ENCODE results near the gene PVR. TPM values are rescaled to one million over a fixed set of nuclear protein-coding genes. Genes with fewer than 3 reads are reported as not detected.

PVR gene
- total and polyA plus RNA-seq, 10 of the 15 experiments (the other 5 are each of a cell fraction or from before 2014, with no cell fraction given): 0.07 to 4.0 (median 1.9) TPM

DNA sequence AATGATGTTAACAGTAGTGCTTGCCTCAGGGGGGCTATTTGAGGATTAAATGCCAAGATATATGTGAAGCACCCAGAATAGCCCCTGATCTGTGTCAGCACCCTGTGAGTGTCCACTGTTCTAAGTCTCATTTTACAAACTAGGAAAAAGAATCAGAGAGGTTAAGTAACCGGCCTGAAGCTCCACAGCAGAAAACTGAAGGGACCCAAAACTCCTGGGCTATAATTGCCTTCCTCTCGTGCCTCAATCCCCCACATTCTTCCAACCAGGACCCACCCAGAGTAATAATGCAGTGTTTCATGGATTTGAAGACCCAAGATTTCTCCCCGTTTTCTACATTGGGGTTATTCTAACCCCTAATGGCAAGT is 2.3 kb downstream of the PVR start (continued):
- TF ChIP-seq, protein P1, sequence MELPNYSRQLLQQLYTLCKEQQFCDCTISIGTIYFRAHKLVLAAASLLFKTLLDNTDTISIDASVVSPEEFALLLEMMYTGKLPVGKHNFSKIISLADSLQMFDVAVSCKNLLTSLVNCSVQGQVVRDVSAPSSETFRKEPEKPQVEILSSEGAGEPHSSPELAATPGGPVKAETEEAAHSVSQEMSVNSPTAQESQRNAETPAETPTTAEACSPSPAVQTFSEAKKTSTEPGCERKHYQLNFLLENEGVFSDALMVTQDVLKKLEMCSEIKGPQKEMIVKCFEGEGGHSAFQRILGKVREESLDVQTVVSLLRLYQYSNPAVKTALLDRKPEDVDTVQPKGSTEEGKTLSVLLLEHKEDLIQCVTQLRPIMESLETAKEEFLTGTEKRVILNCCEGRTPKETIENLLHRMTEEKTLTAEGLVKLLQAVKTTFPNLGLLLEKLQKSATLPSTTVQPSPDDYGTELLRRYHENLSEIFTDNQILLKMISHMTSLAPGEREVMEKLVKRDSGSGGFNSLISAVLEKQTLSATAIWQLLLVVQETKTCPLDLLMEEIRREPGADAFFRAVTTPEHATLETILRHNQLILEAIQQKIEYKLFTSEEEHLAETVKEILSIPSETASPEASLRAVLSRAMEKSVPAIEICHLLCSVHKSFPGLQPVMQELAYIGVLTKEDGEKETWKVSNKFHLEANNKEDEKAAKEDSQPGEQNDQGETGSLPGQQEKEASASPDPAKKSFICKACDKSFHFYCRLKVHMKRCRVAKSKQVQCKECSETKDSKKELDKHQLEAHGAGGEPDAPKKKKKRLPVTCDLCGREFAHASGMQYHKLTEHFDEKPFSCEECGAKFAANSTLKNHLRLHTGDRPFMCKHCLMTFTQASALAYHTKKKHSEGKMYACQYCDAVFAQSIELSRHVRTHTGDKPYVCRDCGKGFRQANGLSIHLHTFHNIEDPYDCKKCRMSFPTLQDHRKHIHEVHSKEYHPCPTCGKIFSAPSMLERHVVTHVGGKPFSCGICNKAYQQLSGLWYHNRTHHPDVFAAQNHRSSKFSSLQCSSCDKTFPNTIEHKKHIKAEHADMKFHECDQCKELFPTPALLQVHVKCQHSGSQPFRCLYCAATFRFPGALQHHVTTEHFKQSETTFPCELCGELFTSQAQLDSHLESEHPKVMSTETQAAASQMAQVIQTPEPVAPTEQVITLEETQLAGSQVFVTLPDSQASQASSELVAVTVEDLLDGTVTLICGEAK (IDR thresholded peaks at IDR 0.05; ENCODE audit: borderline replicate concordance): no peak
- TF ChIP-seq ZSCAN29 (IDR thresholded peaks at IDR 0.05) (no peak), CHD4 (IDR thresholded peaks at IDR 0.05) (no peak)

- no peak for FAIRE-seq
- CTCF ChIA-PET: no interaction called here
- 71% methylated on average over 31 of the region's 31 CpGs for WGBS (ENCODE audit: insufficient coverage, insufficient replicate concordance, low lambda C conversion rate, missing lambda C conversion rate)
- TF ChIP-seq BACH1 (IDR thresholded peaks at IDR 0.05; ENCODE audit: borderline replicate concordance) (no peak), HDAC6 (IDR thresholded peaks at IDR 0.05; ENCODE audit: unreplicated experiment) (no peak), REST (IDR thresholded peaks at IDR 0.05; ENCODE audit: low read depth, low read length) (no peak), SUPT20H (IDR thresholded peaks at IDR 0.05; ENCODE audit: borderline replicate concordance, control insufficient read depth, low read depth, low read length) (no peak), CHD1 (IDR thresholded peaks at IDR 0.05; ENCODE audit: low read depth, low read length) (no peak), SPI1 (IDR thresholded peaks at IDR 0.05; ENCODE audit: borderline replicate concordance, insufficient read depth, low read depth, low read length) (no peak), TCF7 (IDR thresholded peaks at IDR 0.05; ENCODE audit: borderline replicate concordance) (no peak), USF1 (IDR thresholded peaks at IDR 0.05; ENCODE audit: borderline replicate concordance, extremely low read length, insufficient read depth, low read depth, low read length) (no peak)
- TF ChIP-seq, protein P2, sequence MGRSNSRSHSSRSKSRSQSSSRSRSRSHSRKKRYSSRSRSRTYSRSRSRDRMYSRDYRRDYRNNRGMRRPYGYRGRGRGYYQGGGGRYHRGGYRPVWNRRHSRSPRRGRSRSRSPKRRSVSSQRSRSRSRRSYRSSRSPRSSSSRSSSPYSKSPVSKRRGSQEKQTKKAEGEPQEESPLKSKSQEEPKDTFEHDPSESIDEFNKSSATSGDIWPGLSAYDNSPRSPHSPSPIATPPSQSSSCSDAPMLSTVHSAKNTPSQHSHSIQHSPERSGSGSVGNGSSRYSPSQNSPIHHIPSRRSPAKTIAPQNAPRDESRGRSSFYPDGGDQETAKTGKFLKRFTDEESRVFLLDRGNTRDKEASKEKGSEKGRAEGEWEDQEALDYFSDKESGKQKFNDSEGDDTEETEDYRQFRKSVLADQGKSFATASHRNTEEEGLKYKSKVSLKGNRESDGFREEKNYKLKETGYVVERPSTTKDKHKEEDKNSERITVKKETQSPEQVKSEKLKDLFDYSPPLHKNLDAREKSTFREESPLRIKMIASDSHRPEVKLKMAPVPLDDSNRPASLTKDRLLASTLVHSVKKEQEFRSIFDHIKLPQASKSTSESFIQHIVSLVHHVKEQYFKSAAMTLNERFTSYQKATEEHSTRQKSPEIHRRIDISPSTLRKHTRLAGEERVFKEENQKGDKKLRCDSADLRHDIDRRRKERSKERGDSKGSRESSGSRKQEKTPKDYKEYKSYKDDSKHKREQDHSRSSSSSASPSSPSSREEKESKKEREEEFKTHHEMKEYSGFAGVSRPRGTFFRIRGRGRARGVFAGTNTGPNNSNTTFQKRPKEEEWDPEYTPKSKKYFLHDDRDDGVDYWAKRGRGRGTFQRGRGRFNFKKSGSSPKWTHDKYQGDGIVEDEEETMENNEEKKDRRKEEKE (IDR thresholded peaks at IDR 0.05): no peak
These were observed 3.4 kb downstream of the PVR start for GRCh38 chr19:44647144-44647543.

More at GRCh38 chr19:44647144-44647543, 3.4 kb downstream of the PVR start:
- Histone ChIP-seq H3K4me1 (ENCODE audit: control insufficient read depth, insufficient read depth, low read length) (no peaks in the 10 kb centered on the region), H4K20me1 (ENCODE audit: control insufficient read depth, insufficient read depth) (no peaks in the 10 kb centered on the region), H2AFZ (ENCODE audit: control insufficient read depth, low read depth, low read length) (no peak overlapping the region), H3K9ac (ENCODE audit: control insufficient read depth, insufficient read depth, low read length) (no peak overlapping the region), H3K4me2 (ENCODE audit: control insufficient read depth, insufficient read depth) (no peak overlapping the region), H3K4me3 (no peak overlapping the region), H3K27me3 (replicated peaks in 1 of 2; ENCODE audit: control insufficient read depth in 2 of 2, insufficient read depth in 2 of 2, low read length in 1 of 2) (peaks cover 0 to 2% of the 10 kb centered on the region in 2 experiments; a peak in 1 of 4 replicates), H3K36me3 (ENCODE audit: control insufficient read depth in 2 of 2, insufficient read depth in 2 of 2, low read length in 1 of 2) (no peaks in the 10 kb centered on the region), H3K9me3 (replicated peaks; ENCODE audit: control insufficient read depth, insufficient read depth, low read length) (no peaks in the 10 kb centered on the region), H3K27ac (ENCODE audit: control insufficient read depth, insufficient read depth) (no peak overlapping the region), H3K79me2 (ENCODE audit: control insufficient read depth, insufficient read depth, low read length) (no peaks in the 10 kb centered on the region)
- intact Hi-C loops (cut with micrococcal nuclease; ENCODE audit: unreplicated experiment): no loop called here
- no peak for DNase-seq (ENCODE audit: low read depth, low spot score)
- no TSS peak for BruUV-seq (replicated peaks)
- ChIA-PET SMC1A (ENCODE audit: uncharacterized antibody, unreplicated experiment) (no interaction called here), RAD21 (ENCODE audit: unreplicated experiment) (no interaction called here), POLR2A (no interaction called here)
- ATAC-seq: no peak
- in situ Hi-C loops (cut with MboI): no loop called here
